ENCODE results near the gene CADPS2.

GRCh38 chr7:122329145-122329802 is 557.0 kb downstream of the CADPS2 start:
- TF ChIP-seq TAF1 (IDR thresholded peaks at IDR 0.05; ENCODE audit: borderline replicate concordance, insufficient read depth, low read length), result no peak
- TF ChIP-seq, protein P1, sequence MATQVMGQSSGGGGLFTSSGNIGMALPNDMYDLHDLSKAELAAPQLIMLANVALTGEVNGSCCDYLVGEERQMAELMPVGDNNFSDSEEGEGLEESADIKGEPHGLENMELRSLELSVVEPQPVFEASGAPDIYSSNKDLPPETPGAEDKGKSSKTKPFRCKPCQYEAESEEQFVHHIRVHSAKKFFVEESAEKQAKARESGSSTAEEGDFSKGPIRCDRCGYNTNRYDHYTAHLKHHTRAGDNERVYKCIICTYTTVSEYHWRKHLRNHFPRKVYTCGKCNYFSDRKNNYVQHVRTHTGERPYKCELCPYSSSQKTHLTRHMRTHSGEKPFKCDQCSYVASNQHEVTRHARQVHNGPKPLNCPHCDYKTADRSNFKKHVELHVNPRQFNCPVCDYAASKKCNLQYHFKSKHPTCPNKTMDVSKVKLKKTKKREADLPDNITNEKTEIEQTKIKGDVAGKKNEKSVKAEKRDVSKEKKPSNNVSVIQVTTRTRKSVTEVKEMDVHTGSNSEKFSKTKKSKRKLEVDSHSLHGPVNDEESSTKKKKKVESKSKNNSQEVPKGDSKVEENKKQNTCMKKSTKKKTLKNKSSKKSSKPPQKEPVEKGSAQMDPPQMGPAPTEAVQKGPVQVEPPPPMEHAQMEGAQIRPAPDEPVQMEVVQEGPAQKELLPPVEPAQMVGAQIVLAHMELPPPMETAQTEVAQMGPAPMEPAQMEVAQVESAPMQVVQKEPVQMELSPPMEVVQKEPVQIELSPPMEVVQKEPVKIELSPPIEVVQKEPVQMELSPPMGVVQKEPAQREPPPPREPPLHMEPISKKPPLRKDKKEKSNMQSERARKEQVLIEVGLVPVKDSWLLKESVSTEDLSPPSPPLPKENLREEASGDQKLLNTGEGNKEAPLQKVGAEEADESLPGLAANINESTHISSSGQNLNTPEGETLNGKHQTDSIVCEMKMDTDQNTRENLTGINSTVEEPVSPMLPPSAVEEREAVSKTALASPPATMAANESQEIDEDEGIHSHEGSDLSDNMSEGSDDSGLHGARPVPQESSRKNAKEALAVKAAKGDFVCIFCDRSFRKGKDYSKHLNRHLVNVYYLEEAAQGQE (IDR thresholded peaks at IDR 0.05; ENCODE audit: insufficient read depth in 1 of 2, low read depth in 2 of 2, low read length in 2 of 2), result no peak
- TF ChIP-seq POLR2AphosphoS5 (IDR thresholded peaks at IDR 0.05; ENCODE audit: low read depth, low read length), result no peak

All from PFSK-1 (cell line).